Breast epithelium (tissue), 3 donors: Measurements from ENCODE around the gene RADIL.

Source experiments
- CTCF ChIP-seq, 3 donors: fragments of 450-650 bp; IDR thresholded peaks; one replicate each; pipeline ENCODE4 v1.5.1; 2016 to 2017; ENCODE audit warnings: antibody characterized with exemption in 3 of 3, mild to moderate bottlenecking in 3 of 3, moderate library complexity in 3 of 3
- POLR2A ChIP-seq: fragments of 450-650 bp; IDR thresholded peaks from one replicate; pipeline ENCODE4 v1.6.1; 2016; ENCODE audit warnings: antibody characterized with exemption, mild to moderate bottlenecking, moderate library complexity
- POLR2AphosphoS5 ChIP-seq, 3 donors: sonication (generic); formaldehyde crosslinking; IDR thresholded peaks; one replicate each; pipeline ENCODE4 v1.6.1; 2017; ENCODE audit warnings: antibody characterized with exemption in 3 of 3

GRCh38 chr7:4770886-4771285, 112.6 kb downstream of the RADIL start:
- no peak for TF ChIP-seq CTCF (IDR thresholded peaks at IDR 0.05)
- no peak for TF ChIP-seq POLR2A
- no peak for TF ChIP-seq POLR2AphosphoS5 (IDR thresholded peaks at IDR 0.05)
